Trophoblast cell (in vitro differentiated cells and primary cell): ENCODE measurements around the gene SNCG.
A peak's percentile ranks its signal among the peaks of the same experiment; 100 is the strongest.

Experiments
- DNase-seq, 2 donors: peaks; one replicate each; pipeline ENCODE4 v3.0.0-alpha.2; 2016
- H2AFZ ChIP-seq: 2 replicates; pipeline ENCODE4 v1.6.1; 2013; ENCODE audit warnings: low read length, moderate library complexity, mild to moderate bottlenecking; ENCODE audit not compliant: insufficient read depth, poor library complexity
- H2AK5ac ChIP-seq: 2 replicates; pipeline ENCODE4 v1.6.1; 2013; ENCODE audit warnings: mild to moderate bottlenecking, low read length
- H2BK120ac ChIP-seq: 2 replicates; pipeline ENCODE4 v1.6.1; 2013; ENCODE audit warnings: low read length, mild to moderate bottlenecking, moderate library complexity; ENCODE audit not compliant: insufficient read depth, poor library complexity
- H2BK12ac ChIP-seq: 2 replicates; pipeline ENCODE4 v1.6.1; 2013; ENCODE audit warnings: mild to moderate bottlenecking, low read length, moderate library complexity
- H2BK5ac ChIP-seq: 2 replicates; pipeline ENCODE4 v1.6.1; 2013; ENCODE audit warnings: low read length, low read depth, moderate library complexity, mild to moderate bottlenecking; ENCODE audit not compliant: poor library complexity
- H3K14ac ChIP-seq: 2 replicates; pipeline ENCODE4 v1.6.1; 2013; ENCODE audit warnings: mild to moderate bottlenecking, low read length
- H3K18ac ChIP-seq: 2 replicates; pipeline ENCODE4 v1.6.1; 2013; ENCODE audit warnings: mild to moderate bottlenecking, low read length
- H3K23ac ChIP-seq: 2 replicates; pipeline ENCODE4 v1.6.1; 2013; ENCODE audit warnings: low read length
- H3K27ac ChIP-seq: 2 replicates; pipeline ENCODE4 v1.5.1; 2013; ENCODE audit warnings: low read depth, mild to moderate bottlenecking, inconsistent platforms, low read length, moderate library complexity
- H3K27me3 ChIP-seq: 2 replicates; pipeline ENCODE4 v1.6.1; 2013; ENCODE audit warnings: inconsistent platforms, mild to moderate bottlenecking, low read length, moderate library complexity; ENCODE audit not compliant: insufficient read depth
- H3K36me3 ChIP-seq, 2 experiments: 1 replicate in 1 of 2; 2 replicates in 1 of 2; pipeline ENCODE4 v1.6.1; 2013; ENCODE audit warnings: low read length in 2 of 2, mild to moderate bottlenecking in 2 of 2, moderate library complexity in 1 of 2; ENCODE audit not compliant: insufficient read depth in 2 of 2, control insufficient read depth in 1 of 2
- H3K4ac ChIP-seq: 2 replicates; pipeline ENCODE4 v1.6.1; 2013; ENCODE audit warnings: low read depth, mild to moderate bottlenecking, low read length, moderate library complexity
- H3K4me1 ChIP-seq, 2 experiments: 1 replicate in 1 of 2; 2 replicates in 1 of 2; pipeline ENCODE4 v1.6.1; 2013; ENCODE audit warnings: low read length in 2 of 2, mild to moderate bottlenecking in 2 of 2, moderate library complexity in 1 of 2; ENCODE audit not compliant: insufficient read depth in 2 of 2, control insufficient read depth in 1 of 2
- H3K4me2 ChIP-seq: 2 replicates; pipeline ENCODE4 v1.6.1; 2013; ENCODE audit warnings: inconsistent platforms, mild to moderate bottlenecking, low read length, moderate library complexity
- H3K4me3 ChIP-seq: 2 replicates; pipeline ENCODE4 v1.5.1; 2013; ENCODE audit warnings: mild to moderate bottlenecking, low read depth, low read length, inconsistent platforms
- H3K79me1 ChIP-seq: one replicate; pipeline ENCODE4 v1.6.1; 2013; ENCODE audit warnings: low read length
- H3K79me2 ChIP-seq: 2 replicates; pipeline ENCODE4 v1.6.1; 2013; ENCODE audit warnings: low read length, mild to moderate bottlenecking; ENCODE audit not compliant: control insufficient read depth, insufficient read depth, poor library complexity
- H3K9ac ChIP-seq: 2 replicates; pipeline ENCODE4 v1.6.1; 2013; ENCODE audit warnings: mild to moderate bottlenecking, low read length
- H3K9me3 ChIP-seq: 2 replicates; pipeline ENCODE4 v1.6.1; 2013; ENCODE audit warnings: low read depth, mild to moderate bottlenecking, control low read depth, inconsistent platforms, low read length; ENCODE audit not compliant: insufficient read depth
- H4K12ac ChIP-seq: 2 replicates; pipeline ENCODE4 v1.6.1; 2013; ENCODE audit warnings: low read depth, mild to moderate bottlenecking, low read length, moderate library complexity
- H4K8ac ChIP-seq: 2 replicates; pipeline ENCODE4 v1.6.1; 2013; ENCODE audit warnings: low read depth, mild to moderate bottlenecking, low read length, moderate library complexity
- H4K91ac ChIP-seq: one replicate; pipeline ENCODE4 v1.6.1; 2013; ENCODE audit warnings: low read depth, mild to moderate bottlenecking, low read length, moderate library complexity
- WGBS: extraction: QIAGEN DNeasy Blood & Tissue Kit; methylation state at CpG from one replicate; pipeline ENCODE4 v1.1.7; 2013; ENCODE audit warnings: missing lambda C conversion rate; ENCODE audit not compliant: insufficient read length, insufficient coverage; ENCODE audit errors: extremely low coverage; 5-methylcytosine and 5-hydroxymethylcytosine counted together

Gene SNCG

GRCh38 chr10:86970162-86970981 is 12.0 kb downstream of the SNCG start:
- peak overlapping the region; percentile 63 for H4K12ac ChIP-seq
- H3K79me2 ChIP-seq, result peaks cover 5% of the 10 kb centered on the region
- peak overlapping the region; percentile 16 for H2BK12ac ChIP-seq
- no CpG with 5 or more reads among the region's 30 CpGs for WGBS
- no peak overlapping the region for H3K9ac ChIP-seq
- no peaks in the 10 kb centered on the region for H3K36me3 ChIP-seq
- H3K4me3 ChIP-seq, result peak overlapping the region; percentile 69
- no peaks in the 10 kb centered on the region for H3K9me3 ChIP-seq
- peak overlapping the region; percentile 59 for H2AFZ ChIP-seq
- H4K91ac ChIP-seq, result peak overlapping the region; percentile 58
- peak overlapping the region; percentile 13 for H3K4ac ChIP-seq
- H3K23ac ChIP-seq, result no peak overlapping the region
- H2BK120ac ChIP-seq, result peak overlapping the region; percentile 37
- peak overlapping the region; percentile 84 for H3K4me2 ChIP-seq
- no peak overlapping the region for H3K27ac ChIP-seq
- H3K18ac ChIP-seq, result peak overlapping the region; percentile 58
- no peaks in the 10 kb centered on the region for H3K27me3 ChIP-seq
- peaks cover 10 to 17% of the 10 kb centered on the region in 2 experiments for H3K4me1 ChIP-seq
- peak overlapping the region; percentile 63 for H4K8ac ChIP-seq
- H2BK5ac ChIP-seq, result no peak overlapping the region
- DNase-seq, result peak; percentile 38 to 52
- H3K14ac ChIP-seq, result peak overlapping the region; percentile 43
- H3K79me1 ChIP-seq, result peaks cover 7% of the 10 kb centered on the region
- no peak overlapping the region for H2AK5ac ChIP-seq

GRCh38 chr10:86970982-86971231 is 12.5 kb downstream of the SNCG start:
- Histone ChIP-seq H3K4ac (peak overlapping the region; percentile 13), H4K8ac (peak overlapping the region; percentile 63), H3K27me3 (no peaks in the 10 kb centered on the region), H2BK5ac (no peak overlapping the region), H3K4me2 (peak overlapping the region; percentile 84), H3K9me3 (no peaks in the 10 kb centered on the region), H3K18ac (peak overlapping the region; percentile 58), H3K79me1 (peaks cover 7% of the 10 kb centered on the region), H2BK120ac (peak overlapping the region; percentile 37), H4K91ac (peak overlapping the region; percentile 58), H3K4me3 (peak overlapping the region; percentile 69), H2AK5ac (no peak overlapping the region), H3K36me3 (no peaks in the 10 kb centered on the region), H3K9ac (no peak overlapping the region), H3K79me2 (peaks cover 5% of the 10 kb centered on the region), H3K27ac (no peak overlapping the region), H2BK12ac (peak overlapping the region; percentile 16), H3K14ac (peak overlapping the region; percentile 43), H2AFZ (peak overlapping the region; percentile 59), H3K4me1 (peaks cover 10 to 17% of the 10 kb centered on the region in 2 experiments), H3K23ac (no peak overlapping the region), H4K12ac (peak overlapping the region; percentile 63)
- DNase-seq, result no peak
- WGBS, result no CpG with 5 or more reads among the region's 20 CpGs

DNA sequence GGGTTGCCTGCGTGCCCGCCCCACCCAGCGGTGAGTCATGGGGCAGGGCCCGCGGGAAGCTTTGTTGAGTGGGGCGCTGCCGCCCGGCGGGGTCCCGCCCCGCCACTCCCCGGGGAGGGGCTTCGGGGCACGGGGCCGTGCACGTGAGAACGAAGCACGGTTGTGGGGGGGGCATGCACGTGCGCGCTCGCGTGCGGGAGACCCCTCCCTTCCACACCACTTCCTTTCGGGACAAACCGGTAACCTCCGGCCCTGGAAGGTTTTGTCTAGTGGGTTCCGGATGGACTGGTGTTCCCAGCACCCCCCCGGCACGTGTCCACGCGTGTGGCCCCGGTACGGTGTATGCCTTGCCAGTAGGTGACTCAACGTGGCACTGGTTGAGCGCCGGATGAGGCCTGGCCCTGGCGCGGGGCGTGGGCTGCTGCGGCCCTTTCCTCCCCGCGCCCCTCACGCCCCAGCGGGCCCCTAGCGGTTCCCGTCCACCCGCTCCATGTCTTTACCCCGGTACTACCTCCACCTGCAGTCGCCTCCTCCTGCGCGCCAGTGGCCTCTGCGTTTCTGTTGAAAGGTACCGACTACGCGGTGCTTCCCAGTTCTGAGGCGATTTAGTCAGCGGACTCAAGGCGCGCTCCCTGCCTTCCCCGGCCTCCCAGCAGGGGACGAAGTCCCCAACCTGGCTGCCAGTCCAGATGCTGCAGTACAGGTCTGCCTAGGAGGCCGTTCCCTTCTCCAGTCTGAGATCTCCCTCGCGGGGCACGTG is 13.0 kb downstream of the SNCG start:
- H2BK120ac ChIP-seq, result peak overlapping the region; percentile 70
- H3K79me2 ChIP-seq, result peaks cover 5% of the 10 kb centered on the region
- peak overlapping the region; percentile 77 for H3K14ac ChIP-seq
- H3K4me2 ChIP-seq, result peak overlapping the region; percentile 84
- no peaks in the 10 kb centered on the region for H3K9me3 ChIP-seq
- no peak overlapping the region for H3K23ac ChIP-seq
- peak overlapping the region; percentile 32 for H2BK12ac ChIP-seq
- H3K18ac ChIP-seq, result peak overlapping the region; percentile 58
- no peak overlapping the region for H3K9ac ChIP-seq
- H4K91ac ChIP-seq, result peak overlapping the region; percentile 82
- peak overlapping the region; percentile 95 for H2AFZ ChIP-seq
- H4K8ac ChIP-seq, result peak overlapping the region; percentile 83
- H3K27ac ChIP-seq, result no peak overlapping the region
- WGBS, result no CpG with 5 or more reads among the region's 66 CpGs
- H3K79me1 ChIP-seq, result peaks cover 7% of the 10 kb centered on the region
- no peak overlapping the region for H2BK5ac ChIP-seq
- H3K4me3 ChIP-seq, result peak overlapping the region; percentile 69
- H2AK5ac ChIP-seq, result no peak overlapping the region
- peak overlapping the region; percentile 29 for H3K4ac ChIP-seq
- peak; percentile 76 to 79 for DNase-seq
- H3K27me3 ChIP-seq, result no peaks in the 10 kb centered on the region
- no peaks in the 10 kb centered on the region for H3K36me3 ChIP-seq
- peaks cover 10 to 15% of the 10 kb centered on the region in 2 experiments for H3K4me1 ChIP-seq
- peak overlapping the region; percentile 41 for H4K12ac ChIP-seq

GRCh38 chr10:86972613-86973380 is 14.4 kb downstream of the SNCG start:
- no peak overlapping the region for H2BK120ac ChIP-seq
- no peak overlapping the region for H3K9ac ChIP-seq
- H4K8ac ChIP-seq, result no peak overlapping the region
- H3K79me2 ChIP-seq, result peaks cover 5% of the 10 kb centered on the region
- H3K4me1 ChIP-seq, result peaks cover 10 to 15% of the 10 kb centered on the region in 2 experiments
- no peak overlapping the region for H4K91ac ChIP-seq
- no peak overlapping the region for H3K23ac ChIP-seq
- no peak overlapping the region for H4K12ac ChIP-seq
- H3K27me3 ChIP-seq, result no peaks in the 10 kb centered on the region
- H2BK12ac ChIP-seq, result no peak overlapping the region
- no peak overlapping the region for H3K4me3 ChIP-seq
- no peak overlapping the region for H3K14ac ChIP-seq
- no peak overlapping the region for H3K4ac ChIP-seq
- H2AFZ ChIP-seq, result no peak overlapping the region
- H2BK5ac ChIP-seq, result no peak overlapping the region
- H3K36me3 ChIP-seq, result no peaks in the 10 kb centered on the region
- H3K9me3 ChIP-seq, result no peaks in the 10 kb centered on the region
- no peak for DNase-seq
- no peak overlapping the region for H3K27ac ChIP-seq
- WGBS, result no CpG with 5 or more reads among the region's 11 CpGs
- no peak overlapping the region for H3K4me2 ChIP-seq
- H3K79me1 ChIP-seq, result peaks cover 7% of the 10 kb centered on the region
- H2AK5ac ChIP-seq, result no peak overlapping the region
- no peak overlapping the region for H3K18ac ChIP-seq
